K562 (cell line): ENCODE measurements around the gene PSMA7. TPM values are rescaled to one million over a fixed set of nuclear protein-coding genes. Genes with fewer than 3 reads are reported as not detected.
A peak's percentile ranks its signal among the peaks of the same experiment; 100 is the strongest.

Source experiments
- ATAC-seq: fragments of 200-7000 bp; cut with Tn5 transposase; 3 replicates; pipeline ENCODE4 v1.9.1; 2020; ENCODE audit warnings: moderate library complexity
- BruUV-seq: library from RNA; stranded (reverse); fragments of 400-500 nt; replicated peaks from 2 replicates; lab custom pipeline; 2021; lab: Mats Ljungman, UMichigan
- CTCF ChIA-PET: fragments of 300-600 bp; formaldehyde crosslinking; extraction: SDS; loops from one replicate; lab custom pipeline; 2021; ENCODE audit warnings: low intra/inter-chr PET ratio; lab: Yijun Ruan, JAX
- POLR2A ChIA-PET: fragments of 300-600, 350-650 bp; sonication (Branson Sonifier 250); formaldehyde crosslinking; extraction: SDS; loops from one replicate; lab custom pipeline; 2021; ENCODE audit warnings: antibody characterized with exemption, inconsistent platforms; lab: Yijun Ruan, JAX
- DNase-seq, 4 experiments: peaks; one replicate each; pipeline versions ENCODE4 v3.0.0 to v3.0.0-alpha.2; 2011 to 2018; ENCODE audit warnings: low spot score in 3 of 4, mixed read lengths in 3 of 4; ENCODE audit errors: extremely low read depth in 1 of 4
- FAIRE-seq: peaks from 2 replicates; lab custom pipeline; 2011; peaks lifted over from hg19 to GRCh38; lab: Jason Lieb, UNC
- H2AFZ ChIP-seq: 2 replicates; pipeline ENCODE4 v1.6.0; 2011; ENCODE audit warnings: low read depth, low read length, control low read depth, inconsistent platforms
- H3K27ac ChIP-seq: fragments of 200-600 bp; 3 replicates; pipeline ENCODE4 v1.8.0; 2011; ENCODE audit warnings: low read depth, mild to moderate bottlenecking, control low read depth, inconsistent platforms, low read length, moderate library complexity, mixed read lengths; ENCODE audit errors: extremely low read depth
- H3K27me3 ChIP-seq, 2 experiments: fragments of 300-600 bp in 1 of 2; 2 replicates in 1 of 2; 3 replicates in 1 of 2; pipeline versions ENCODE4 v1.6.0 to v1.8.0; 2011; ENCODE audit warnings: inconsistent platforms in 2 of 2, low read length in 2 of 2, mild to moderate bottlenecking in 1 of 2, mixed read lengths in 1 of 2, moderate library complexity in 1 of 2; ENCODE audit not compliant: control insufficient read depth in 2 of 2, insufficient read depth in 2 of 2
- H3K36me3 ChIP-seq: fragments of 300-600 bp; 3 replicates; pipeline ENCODE4 v1.8.0; 2011; ENCODE audit warnings: mild to moderate bottlenecking, low read length, inconsistent platforms; ENCODE audit not compliant: control insufficient read depth, insufficient read depth
- H3K4me1 ChIP-seq, 2 experiments: fragments of 200-600 bp in 1 of 2; replicated peaks in 1 of 2; 2 replicates in 1 of 2; 3 replicates in 1 of 2; pipeline versions ENCODE4 v1.5.1 to v1.8.0; 2011; ENCODE audit warnings: inconsistent platforms in 2 of 2, low read length in 2 of 2, mild to moderate bottlenecking in 1 of 2, mixed read lengths in 1 of 2, moderate library complexity in 1 of 2; ENCODE audit not compliant: control insufficient read depth in 2 of 2, insufficient read depth in 2 of 2
- H3K4me2 ChIP-seq: 2 replicates; pipeline ENCODE4 v1.6.1; 2011; ENCODE audit warnings: low read length, control low read depth, inconsistent platforms, mixed read lengths; ENCODE audit not compliant: insufficient read depth
- H3K4me3 ChIP-seq: fragments of 200-600 bp; sonication (generic), shearing (Covaris generic); 2 replicates; pipeline ENCODE4 v1.5.1; 2016; ENCODE audit warnings: control low read depth, inconsistent platforms
- H3K79me2 ChIP-seq: fragments of 200-600 bp; 3 replicates; pipeline ENCODE4 v1.8.0; 2011; ENCODE audit warnings: low read length, inconsistent platforms; ENCODE audit not compliant: control insufficient read depth, insufficient read depth
- H3K9ac ChIP-seq, 2 experiments: 2 replicates each; pipeline versions ENCODE4 v1.6.0 to v1.6.1; 2011; ENCODE audit warnings: low read depth in 2 of 2, low read length in 2 of 2, control low read depth in 1 of 2, inconsistent platforms in 1 of 2, mild to moderate bottlenecking in 1 of 2, mixed read lengths in 1 of 2; ENCODE audit not compliant: insufficient read depth in 1 of 2
- H3K9me1 ChIP-seq: one replicate; pipeline ENCODE4 v1.6.0; 2011; ENCODE audit warnings: inconsistent platforms, mild to moderate bottlenecking, low read length, moderate library complexity; ENCODE audit not compliant: control insufficient read depth, insufficient read depth
- H3K9me3 ChIP-seq: replicated peaks from 2 replicates; pipeline ENCODE4 v1.5.1; 2011; ENCODE audit warnings: low read depth, low read length, inconsistent platforms; ENCODE audit not compliant: control insufficient read depth, insufficient read depth
- H4K20me1 ChIP-seq: replicated peaks from 2 replicates; pipeline ENCODE4 v1.6.1; 2011; ENCODE audit warnings: low read length, inconsistent platforms, mixed read lengths; ENCODE audit not compliant: control insufficient read depth, insufficient read depth
- NR2C2 ChIP-seq, 2 experiments: fragments of 200-800 bp in 1 of 2; sonication (Bioruptor generic) in 1 of 2; sonication (generic) in 1 of 2; formaldehyde crosslinking in 1 of 2; IDR thresholded peaks; 2 replicates each; pipeline versions ENCODE4 v1.6.1 to v1.8.0; 2016 to 2022; ENCODE audit warnings: mild to moderate bottlenecking in 1 of 2, missing compliant biosample characterization in 1 of 2, missing genetic modification characterization in 1 of 2, missing genetic modification reagents in 1 of 2
- WGBS: fragments of 100-300 bp; shearing (Covaris generic); methylation state at CpG from one replicate; pipeline ENCODE4 v1.1.6; 2016; ENCODE audit warnings: low coverage, mixed read lengths; ENCODE audit not compliant: insufficient coverage; ENCODE audit errors: missing lambda C conversion rate; 5-methylcytosine and 5-hydroxymethylcytosine counted together
- in situ Hi-C: fragments of 300-500 bp; cut with MboI; formaldehyde crosslinking; loops from 4 replicates; pipeline ENCODE4 v1.15.0; 2018; ENCODE audit warnings: inconsistent platforms, mixed read lengths
- intact Hi-C: fragments of 100-400 bp; cut with micrococcal nuclease; formaldehyde crosslinking; loops from 2 replicates; pipeline ENCODE4 v1.14.2; 2022
- polyA plus RNA-seq, 8 experiments: library from polyadenylated mRNA; depleted of rRNA in 4 of 8; stranded (reverse) in 5 of 8; unstranded in 3 of 8; fragments of >200 nt; fragmentation: Nextera tagmentation in 2 of 8; fragmentation: Illumina TruSeq in 1 of 8; extraction: Ambion mirVana in 2 of 8; extraction: Trizol in 1 of 8; gene quantifications; 2 replicates each; pipeline versions ENCODE4 v1.2.1 to v1.2.3, GENCODE V29; 2011 to 2014; ENCODE audit warnings: inconsistent platforms in 1 of 8, missing spikeins in 1 of 8
- total RNA-seq, 7 experiments: library from RNA; depleted of rRNA in 6 of 7; stranded (reverse); fragments of >200 nt in 6 of 7; fragmentation: Illumina TruSeq in 2 of 7; extraction: Trizol in 2 of 7; gene quantifications; 2 replicates each; pipeline versions ENCODE4 v1.2.1 to v1.2.3, GENCODE V29; 2011 to 2021; ENCODE audit warnings: low replicate concordance in 1 of 7
- TF ChIP-seq, protein P1 (sequence below): sonication (generic); formaldehyde crosslinking; IDR thresholded peaks from 2 replicates; pipeline ENCODE4 v1.8.0; 2023; ENCODE audit warnings: missing genetic modification reagents, mild to moderate bottlenecking, borderline replicate concordance

Gene PSMA7
- total and polyA plus RNA-seq, 9 of the 15 experiments (the other 6 are each of a cell fraction or from before 2014, with no cell fraction given): 257 to 510 (median 393) TPM

DNA sequence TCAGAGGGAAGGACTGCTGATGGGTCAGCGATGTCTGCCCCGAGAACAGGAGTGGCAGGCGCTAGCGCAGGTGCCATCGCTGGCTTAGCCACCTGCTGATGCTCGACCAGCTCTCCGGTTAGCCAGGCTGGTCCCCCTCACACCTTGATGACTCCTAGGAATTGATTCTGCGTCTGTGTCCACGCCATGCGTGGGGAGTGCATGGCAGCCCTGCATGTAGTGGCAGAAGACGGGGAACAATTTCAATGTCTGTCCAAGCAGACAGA lies 7.0 kb upstream of the PSMA7 start:
- peaks cover 26 to 69% of the 10 kb centered on the region in 2 experiments; a peak in 4 of 5 replicates for H3K4me1 ChIP-seq
- peaks cover 7% of the 10 kb centered on the region for H3K9me1 ChIP-seq
- H3K27me3 ChIP-seq: no peaks in the 10 kb centered on the region
- FAIRE-seq (no peak), DNase-seq (no peak), ATAC-seq (no peak)
- H3K36me3 ChIP-seq: peaks cover 62% of the 10 kb centered on the region
- H4K20me1 ChIP-seq: peaks cover 44% of the 10 kb centered on the region
- H3K4me2 ChIP-seq: no peak overlapping the region; the same call in 1 of the 2 replicates
- CTCF ChIA-PET: no interaction called here
- no peak overlapping the region for H3K27ac ChIP-seq
- H2AFZ ChIP-seq: no peak overlapping the region
- intact Hi-C loops (no loop called here), in situ Hi-C loops (no loop called here)
- BruUV-seq: no TSS peak
- no peak overlapping the region for H3K4me3 ChIP-seq
- peaks cover 98% of the 10 kb centered on the region for H3K79me2 ChIP-seq
- TF ChIP-seq NR2C2 (CRISPR knock-in tag; IDR thresholded peaks at IDR 0.05) (peak; percentile 26; the same call in 1 of the 2 replicates), NR2C2 (tag; IDR thresholded peaks at IDR 0.05) (no peak)
- TF ChIP-seq, protein P1, sequence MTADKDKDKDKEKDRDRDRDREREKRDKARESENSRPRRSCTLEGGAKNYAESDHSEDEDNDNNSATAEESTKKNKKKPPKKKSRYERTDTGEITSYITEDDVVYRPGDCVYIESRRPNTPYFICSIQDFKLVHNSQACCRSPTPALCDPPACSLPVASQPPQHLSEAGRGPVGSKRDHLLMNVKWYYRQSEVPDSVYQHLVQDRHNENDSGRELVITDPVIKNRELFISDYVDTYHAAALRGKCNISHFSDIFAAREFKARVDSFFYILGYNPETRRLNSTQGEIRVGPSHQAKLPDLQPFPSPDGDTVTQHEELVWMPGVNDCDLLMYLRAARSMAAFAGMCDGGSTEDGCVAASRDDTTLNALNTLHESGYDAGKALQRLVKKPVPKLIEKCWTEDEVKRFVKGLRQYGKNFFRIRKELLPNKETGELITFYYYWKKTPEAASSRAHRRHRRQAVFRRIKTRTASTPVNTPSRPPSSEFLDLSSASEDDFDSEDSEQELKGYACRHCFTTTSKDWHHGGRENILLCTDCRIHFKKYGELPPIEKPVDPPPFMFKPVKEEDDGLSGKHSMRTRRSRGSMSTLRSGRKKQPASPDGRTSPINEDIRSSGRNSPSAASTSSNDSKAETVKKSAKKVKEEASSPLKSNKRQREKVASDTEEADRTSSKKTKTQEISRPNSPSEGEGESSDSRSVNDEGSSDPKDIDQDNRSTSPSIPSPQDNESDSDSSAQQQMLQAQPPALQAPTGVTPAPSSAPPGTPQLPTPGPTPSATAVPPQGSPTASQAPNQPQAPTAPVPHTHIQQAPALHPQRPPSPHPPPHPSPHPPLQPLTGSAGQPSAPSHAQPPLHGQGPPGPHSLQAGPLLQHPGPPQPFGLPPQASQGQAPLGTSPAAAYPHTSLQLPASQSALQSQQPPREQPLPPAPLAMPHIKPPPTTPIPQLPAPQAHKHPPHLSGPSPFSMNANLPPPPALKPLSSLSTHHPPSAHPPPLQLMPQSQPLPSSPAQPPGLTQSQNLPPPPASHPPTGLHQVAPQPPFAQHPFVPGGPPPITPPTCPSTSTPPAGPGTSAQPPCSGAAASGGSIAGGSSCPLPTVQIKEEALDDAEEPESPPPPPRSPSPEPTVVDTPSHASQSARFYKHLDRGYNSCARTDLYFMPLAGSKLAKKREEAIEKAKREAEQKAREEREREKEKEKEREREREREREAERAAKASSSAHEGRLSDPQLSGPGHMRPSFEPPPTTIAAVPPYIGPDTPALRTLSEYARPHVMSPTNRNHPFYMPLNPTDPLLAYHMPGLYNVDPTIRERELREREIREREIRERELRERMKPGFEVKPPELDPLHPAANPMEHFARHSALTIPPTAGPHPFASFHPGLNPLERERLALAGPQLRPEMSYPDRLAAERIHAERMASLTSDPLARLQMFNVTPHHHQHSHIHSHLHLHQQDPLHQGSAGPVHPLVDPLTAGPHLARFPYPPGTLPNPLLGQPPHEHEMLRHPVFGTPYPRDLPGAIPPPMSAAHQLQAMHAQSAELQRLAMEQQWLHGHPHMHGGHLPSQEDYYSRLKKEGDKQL: no peak
- H3K9me3 ChIP-seq: no peaks in the 10 kb centered on the region
- POLR2A ChIA-PET: interaction anchor here (0.8 to 1.7 kb wide), 2 partner anchors 9 to 85 kb away, joined by 3 to 5 read pairs; partner anchors contain the start of gene TAF4
- peak overlapping the region in 1 of 2 experiments; percentile 41; a peak in 2 of 4 replicates for H3K9ac ChIP-seq
- 79% methylated on average over 11 of the region's 11 CpGs for WGBS
